Loucy (cell line): ENCODE measurements around the gene GLB1L.

ENCODE experiments used
- EZH2phosphoT487 ChIP-seq: fragments of 200-600 bp; IDR thresholded peaks from 2 replicates; pipeline ENCODE4 v1.6.1; 2018; ENCODE audit warnings: antibody characterized with exemption, mild to moderate bottlenecking, moderate library complexity, borderline replicate concordance
- TF ChIP-seq, protein P1 (sequence below): fragments of 200-600 bp; sonication (generic); conservative IDR thresholded peaks from 2 replicates; pipeline ENCODE4 v1.5.1; 2014; ENCODE audit warnings: mild to moderate bottlenecking, antibody characterized with exemption, low read length

DNA sequence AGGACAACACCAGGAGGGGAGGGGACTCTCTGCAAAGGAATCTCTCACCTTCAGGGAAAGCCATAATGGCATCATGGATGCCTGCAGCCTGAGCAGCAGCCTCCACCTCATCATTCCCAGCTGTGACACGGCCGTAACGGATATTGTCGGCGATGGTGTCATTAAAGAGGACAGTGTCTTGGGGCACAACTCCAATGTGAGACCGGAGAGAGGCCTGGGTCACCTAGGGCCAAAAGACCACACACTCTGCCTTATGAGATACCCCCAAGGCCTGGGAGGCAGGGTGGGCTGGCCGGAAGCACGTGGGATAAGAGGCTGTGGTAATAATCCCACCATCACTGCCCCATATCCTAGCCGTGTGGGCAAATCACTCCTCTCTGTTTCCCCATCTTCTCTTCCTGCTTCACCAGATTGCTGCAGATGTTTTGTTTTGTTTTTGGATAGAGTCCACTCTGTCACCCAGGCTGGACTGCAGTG is 34.3 kb downstream of the GLB1L start:
- TF ChIP-seq, protein P1, sequence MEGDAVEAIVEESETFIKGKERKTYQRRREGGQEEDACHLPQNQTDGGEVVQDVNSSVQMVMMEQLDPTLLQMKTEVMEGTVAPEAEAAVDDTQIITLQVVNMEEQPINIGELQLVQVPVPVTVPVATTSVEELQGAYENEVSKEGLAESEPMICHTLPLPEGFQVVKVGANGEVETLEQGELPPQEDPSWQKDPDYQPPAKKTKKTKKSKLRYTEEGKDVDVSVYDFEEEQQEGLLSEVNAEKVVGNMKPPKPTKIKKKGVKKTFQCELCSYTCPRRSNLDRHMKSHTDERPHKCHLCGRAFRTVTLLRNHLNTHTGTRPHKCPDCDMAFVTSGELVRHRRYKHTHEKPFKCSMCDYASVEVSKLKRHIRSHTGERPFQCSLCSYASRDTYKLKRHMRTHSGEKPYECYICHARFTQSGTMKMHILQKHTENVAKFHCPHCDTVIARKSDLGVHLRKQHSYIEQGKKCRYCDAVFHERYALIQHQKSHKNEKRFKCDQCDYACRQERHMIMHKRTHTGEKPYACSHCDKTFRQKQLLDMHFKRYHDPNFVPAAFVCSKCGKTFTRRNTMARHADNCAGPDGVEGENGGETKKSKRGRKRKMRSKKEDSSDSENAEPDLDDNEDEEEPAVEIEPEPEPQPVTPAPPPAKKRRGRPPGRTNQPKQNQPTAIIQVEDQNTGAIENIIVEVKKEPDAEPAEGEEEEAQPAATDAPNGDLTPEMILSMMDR = no peak
- TF ChIP-seq EZH2phosphoT487 = no peak
